COR-L47 (cell line): ENCODE measurements around the gene ZFP91.

Experiments used
- DNase-seq: peaks from one replicate; lab custom pipeline; 2025; lab: John Stamatoyannopoulos, UW

ZFP91 gene

DNA sequence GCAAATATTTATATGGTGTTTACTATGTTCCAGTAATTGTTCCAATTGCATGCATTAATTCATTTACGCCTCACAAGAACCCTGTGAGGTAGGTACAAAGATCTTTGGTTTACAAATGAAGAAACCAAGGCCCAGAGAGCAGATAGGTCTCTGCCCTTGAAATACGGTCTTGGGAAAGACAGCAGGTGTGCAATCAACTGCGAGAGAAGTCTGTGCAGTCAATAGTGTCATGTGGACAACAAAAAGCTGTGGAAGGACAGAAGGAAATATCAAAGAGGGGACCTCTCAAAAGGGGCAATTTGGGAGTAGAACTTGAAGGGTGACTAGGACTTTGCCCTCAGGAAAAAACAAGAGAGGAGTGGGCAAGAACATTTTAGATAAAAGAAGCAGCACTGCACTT is 52.5 kb downstream of the ZFP91 start:
- no peak for DNase-seq

DNA sequence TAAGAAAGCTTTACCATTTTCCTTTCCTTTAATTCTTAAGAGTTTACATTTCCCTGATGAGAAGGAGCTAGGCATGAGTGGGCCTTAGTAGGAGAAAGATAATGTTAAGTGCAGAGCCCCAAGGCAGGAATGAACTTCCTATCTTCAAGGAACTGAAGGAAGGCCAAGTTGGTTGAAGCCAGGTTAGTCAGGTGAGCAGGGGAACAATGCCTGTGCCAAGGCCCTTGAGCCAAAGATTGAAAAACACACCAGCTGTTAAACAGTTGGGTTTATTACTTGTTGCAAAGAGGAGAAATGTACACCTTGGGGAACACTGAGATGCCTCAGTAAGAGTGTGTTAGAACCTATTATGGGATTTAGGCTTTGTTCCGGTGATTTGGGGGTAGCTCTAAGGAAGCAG is 53.6 kb downstream of the ZFP91 start:
- no peak for DNase-seq

DNA sequence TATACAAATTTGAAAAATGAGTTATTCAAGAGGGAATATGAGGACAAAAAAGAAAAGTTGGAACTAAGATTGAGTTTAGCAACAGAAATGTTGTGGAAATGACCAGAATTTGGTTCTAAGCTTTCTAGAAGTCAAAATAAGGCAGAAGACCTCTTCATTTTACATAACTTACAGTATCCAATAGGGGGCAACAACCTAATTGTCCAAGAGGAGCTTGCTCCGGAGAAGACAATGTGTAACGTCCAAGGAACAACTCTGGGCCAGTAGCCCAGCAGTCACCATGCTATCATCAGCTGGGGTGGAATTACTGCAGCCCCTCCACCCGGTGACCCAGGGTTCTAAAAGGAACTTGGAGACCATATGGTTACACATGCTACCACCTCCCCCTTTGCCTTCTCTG is 57.7 kb downstream of the ZFP91 start:
- DNase-seq: no peak

DNA sequence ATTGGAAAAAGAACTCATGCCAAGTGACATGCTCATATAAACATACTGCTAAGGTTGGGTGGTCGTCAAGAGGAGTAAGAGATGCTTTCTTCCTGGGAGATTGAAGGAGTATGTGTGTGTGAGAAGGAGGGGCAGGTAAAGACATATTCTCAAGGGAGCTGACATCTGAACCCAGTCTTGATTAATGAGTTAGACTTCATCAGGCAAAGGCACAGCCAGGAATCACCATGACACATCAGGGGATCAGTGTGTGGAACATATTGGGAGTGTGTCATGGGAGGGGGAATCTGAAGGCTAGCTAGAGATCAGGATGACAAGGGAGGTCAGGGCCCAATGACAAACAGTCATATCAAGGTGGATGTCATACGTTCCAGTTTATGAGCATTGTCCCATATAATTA is 58.5 kb downstream of the ZFP91 start:
- DNase-seq: no peak

DNA sequence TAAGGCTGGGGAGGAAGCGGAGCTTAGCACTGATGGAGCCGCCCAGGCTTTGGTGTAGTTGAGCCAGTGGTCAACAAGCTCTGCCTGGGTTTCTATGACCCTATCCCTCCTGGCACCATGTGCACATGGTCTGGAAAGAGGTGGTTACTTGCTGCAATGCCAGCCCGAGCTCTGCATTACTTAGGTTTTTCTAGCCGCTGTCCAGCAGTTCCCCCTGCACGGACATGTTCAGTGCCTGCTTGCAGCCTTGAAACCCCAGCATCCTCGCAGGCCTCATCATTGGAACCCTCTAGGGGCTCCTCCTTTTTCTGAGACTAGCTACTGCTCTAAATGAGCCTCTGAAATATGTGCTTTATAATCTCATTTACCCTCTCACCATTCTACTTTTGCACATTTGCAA is 60.2 kb downstream of the ZFP91 start:
- no peak for DNase-seq

DNA sequence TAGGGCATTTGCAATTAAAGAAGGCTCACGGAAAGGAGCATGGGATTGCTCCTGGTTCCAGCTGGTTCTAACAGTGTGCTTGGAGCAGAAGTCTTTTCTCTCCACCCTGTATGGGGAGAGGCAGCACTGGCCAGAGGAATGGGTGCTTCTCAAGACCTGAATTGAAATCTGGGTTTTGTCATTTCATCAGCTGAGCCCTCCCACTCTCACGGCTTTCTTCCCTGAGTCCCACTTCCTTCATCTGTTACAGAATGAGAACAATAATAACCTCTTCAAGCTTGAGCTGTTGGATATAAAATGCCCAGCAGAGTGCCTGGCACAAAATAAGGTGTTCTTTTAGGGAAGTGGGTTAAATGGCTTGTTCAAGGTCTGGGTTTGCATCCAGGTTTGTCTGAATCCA is 60.8 kb downstream of the ZFP91 start:
- DNase-seq: no peak

DNA sequence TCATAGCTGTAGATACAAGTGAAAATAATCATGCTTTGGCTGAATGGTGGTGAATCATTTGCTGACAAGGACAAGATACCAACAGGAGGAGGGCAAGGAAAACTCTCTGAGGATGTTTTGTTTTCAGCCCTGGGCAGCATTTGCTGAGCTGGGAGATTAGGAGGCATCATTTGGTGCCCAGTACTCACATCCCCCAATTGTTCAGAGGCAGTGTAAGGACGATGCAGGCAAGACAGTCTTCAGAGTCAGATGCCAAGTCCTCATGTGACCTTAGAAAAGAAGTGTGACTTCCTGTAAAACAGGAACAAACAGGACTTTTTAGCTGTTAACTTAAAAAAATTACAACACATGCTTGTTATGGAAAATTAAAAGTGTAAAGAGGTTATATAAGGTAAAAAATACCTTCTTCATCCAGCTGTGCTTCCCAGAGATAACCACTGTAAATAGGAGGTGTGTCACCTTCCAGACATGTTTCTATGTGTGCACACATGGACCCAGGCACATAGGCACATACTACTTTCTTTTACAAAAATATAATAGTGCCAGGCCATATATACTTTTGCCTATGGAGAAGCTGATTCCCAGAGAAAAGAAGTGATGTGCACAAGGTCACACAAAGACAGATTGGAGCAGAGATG is 61.6 kb downstream of the ZFP91 start:
- no peak for DNase-seq

DNA sequence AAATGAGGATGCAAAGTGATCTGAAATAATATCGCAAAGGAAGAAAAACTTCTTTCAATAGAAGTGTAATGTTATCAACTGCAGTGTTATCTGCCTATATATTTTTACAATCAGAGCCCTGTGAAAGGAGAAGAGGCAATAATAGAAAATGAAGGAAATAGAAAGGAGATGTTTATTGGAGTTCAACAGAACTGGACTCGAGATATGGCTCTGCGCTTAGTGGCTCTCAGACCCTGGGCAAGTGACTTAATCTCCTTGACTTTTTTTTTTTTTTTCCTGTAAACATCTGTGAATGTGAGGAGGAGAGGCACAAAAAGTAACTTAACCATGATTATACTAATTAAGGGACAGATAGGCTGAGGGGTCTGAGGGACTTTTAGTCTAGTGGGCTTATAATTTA is 62.5 kb downstream of the ZFP91 start:
- no peak for DNase-seq

DNA sequence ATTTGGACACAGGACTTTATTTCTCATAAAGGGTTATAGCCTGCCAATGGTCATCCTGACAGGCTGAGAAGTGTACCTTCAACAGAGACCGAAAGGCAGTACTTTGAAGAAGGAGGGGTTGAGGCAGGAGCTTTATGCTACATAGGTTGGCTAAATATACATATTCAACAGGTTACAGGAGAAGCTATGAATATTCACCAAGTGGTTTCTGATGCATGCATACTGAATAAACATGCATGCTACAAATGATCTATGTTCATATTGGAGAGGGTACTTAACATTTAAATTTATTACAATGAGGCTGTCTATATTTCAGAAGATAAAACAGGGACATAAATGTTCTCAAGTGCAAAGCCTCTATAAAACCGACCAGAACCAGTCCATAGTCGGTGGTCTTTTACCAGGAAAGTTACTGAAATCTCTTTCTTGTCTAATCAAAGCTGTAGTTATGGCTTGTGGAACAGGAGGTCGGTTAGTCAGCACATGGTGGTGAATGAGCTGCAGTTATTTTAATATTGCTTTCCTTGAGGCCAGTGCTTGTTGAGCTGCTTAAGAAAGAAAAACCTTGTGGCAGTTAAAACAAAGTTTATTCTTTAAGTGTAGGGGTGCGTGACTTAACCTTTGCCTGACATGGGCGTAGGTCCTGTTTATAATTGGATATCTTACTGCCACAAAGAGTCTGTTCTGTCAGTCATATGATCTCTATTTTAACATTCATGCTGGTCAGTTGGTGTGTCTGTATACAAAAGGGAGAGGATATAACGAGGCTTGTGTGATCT is 63.1 kb downstream of the ZFP91 start:
- DNase-seq: no peak

DNA sequence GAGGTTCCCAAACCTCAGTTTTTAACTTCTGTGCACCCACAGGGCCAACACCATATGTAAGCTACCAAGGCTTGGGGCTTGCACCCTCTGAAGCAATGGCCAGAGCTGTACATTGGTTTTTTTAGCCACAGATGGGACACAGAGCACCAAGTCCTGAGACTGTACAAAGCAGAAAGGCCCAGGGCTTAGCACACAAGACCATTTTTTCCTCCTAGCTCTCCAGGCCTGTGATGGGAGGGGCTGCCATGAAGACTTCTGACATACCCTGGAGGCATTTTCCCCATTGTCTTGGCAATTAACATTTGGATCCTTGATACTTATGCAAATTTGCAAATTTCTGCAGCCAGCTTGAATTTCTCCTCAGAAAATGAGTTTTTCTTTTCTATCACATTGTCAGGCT is 67.0 kb downstream of the ZFP91 start:
- DNase-seq: no peak

DNA sequence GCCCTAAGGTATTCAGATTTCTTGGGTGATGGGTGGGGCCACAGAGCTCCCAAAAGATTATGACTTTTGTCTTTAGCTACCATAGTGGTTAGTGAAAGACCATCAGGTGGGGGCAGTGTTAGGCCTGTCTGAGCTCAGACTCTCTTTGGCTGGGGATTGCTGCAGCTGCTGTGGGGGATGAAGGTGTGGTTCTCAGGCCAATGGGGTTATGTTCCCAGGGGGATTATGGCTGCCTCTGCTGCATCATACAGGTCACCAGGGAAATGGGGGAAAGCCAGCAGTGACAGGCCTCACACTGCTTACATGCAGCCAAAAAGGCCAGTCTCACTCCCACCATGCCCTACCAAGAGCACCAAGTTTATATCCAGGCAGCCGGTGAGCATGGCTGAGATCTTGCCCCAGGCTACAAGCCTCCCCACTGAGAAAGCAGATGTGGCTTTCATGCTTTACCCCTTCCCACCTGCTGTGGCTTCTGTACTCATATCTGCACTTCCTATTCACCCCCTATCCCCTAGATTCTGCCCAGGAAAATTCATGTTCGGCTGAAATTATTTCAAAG is 68.4 kb downstream of the ZFP91 start:
- DNase-seq: no peak

DNA sequence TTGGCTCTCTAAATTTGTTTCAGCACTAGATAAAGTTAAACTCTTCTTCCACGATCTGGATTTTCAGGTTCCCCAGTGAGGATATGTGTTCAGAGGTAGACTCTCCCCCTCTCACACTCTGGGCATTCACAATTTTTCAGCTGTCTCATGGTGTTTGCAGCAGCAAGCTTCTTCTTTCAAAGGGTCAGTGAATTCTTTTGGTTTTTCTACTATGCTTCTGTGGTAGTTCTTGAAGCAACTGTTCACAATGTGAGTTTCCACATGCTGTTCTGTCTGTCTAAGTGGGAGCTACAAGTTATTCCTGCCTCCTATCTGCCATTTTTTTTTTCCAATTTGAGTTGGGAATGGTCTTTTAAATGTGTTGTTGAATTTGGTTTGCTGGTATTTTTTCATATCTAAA is 69.0 kb downstream of the ZFP91 start:
- DNase-seq: no peak

DNA sequence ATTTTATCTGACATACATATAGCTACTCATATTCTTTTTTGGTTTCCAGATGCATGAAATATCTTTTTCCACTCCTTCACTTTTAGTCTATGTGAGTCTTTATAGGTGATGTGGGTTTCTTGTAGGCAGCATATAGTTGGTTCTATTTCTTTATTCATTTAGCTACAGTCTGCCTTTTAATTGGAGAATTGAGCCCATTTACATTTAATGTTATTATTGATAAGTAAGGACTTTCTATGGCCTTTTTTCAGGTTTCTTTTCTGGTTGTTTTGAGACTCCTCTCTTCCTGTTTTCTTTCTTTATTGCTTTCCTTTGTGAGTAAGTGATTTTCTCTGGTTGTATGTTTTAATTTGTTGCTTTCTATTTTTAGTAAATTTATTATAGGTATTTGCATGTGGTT is 70.8 kb downstream of the ZFP91 start:
- DNase-seq: no peak

DNA sequence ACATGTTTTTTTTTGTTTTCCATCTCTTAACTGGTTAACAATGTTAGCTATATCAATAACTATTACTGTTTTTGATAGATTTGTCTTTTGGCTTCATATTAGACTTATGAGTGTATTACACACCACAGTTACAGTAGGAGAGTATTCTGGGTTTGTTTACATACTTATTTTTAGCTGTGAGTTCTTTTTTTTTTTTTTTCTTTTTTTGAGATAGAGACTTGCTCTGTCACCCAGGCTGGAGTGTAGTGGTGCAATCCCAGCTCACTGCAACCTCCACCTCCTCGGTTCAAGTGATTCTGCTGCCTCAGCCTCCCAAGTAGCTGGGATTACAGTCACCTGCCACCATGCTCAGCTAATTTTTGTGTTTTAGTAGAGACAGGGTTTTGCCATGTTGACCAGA is 71.6 kb downstream of the ZFP91 start:
- no peak for DNase-seq

DNA sequence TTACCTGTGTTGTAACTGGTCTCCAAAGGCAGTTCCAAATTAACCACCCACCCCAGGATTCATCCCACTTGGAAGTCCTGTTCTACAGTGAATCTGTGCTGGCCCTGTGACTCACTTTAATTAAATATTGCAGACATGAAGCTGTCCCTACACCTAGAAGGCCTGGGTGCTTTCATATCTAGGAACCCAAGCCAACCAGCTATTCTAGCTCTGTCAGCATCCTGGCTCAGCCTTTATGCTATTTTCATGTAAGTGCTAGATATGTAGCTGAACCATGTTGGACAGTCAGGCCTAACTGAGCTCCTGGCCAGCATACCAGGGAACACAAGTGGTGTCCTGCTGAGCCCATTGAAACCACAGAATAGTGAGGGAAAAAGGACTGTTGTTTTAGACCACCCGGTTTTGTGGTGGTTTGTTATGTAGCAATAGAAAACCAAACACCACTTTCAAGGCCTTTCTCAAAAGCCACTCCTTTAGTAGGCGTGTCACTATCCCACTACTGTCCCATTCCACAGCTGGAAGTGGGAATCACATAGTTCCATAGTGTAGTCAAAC is 73.9 kb downstream of the ZFP91 start:
- no peak for DNase-seq

DNA sequence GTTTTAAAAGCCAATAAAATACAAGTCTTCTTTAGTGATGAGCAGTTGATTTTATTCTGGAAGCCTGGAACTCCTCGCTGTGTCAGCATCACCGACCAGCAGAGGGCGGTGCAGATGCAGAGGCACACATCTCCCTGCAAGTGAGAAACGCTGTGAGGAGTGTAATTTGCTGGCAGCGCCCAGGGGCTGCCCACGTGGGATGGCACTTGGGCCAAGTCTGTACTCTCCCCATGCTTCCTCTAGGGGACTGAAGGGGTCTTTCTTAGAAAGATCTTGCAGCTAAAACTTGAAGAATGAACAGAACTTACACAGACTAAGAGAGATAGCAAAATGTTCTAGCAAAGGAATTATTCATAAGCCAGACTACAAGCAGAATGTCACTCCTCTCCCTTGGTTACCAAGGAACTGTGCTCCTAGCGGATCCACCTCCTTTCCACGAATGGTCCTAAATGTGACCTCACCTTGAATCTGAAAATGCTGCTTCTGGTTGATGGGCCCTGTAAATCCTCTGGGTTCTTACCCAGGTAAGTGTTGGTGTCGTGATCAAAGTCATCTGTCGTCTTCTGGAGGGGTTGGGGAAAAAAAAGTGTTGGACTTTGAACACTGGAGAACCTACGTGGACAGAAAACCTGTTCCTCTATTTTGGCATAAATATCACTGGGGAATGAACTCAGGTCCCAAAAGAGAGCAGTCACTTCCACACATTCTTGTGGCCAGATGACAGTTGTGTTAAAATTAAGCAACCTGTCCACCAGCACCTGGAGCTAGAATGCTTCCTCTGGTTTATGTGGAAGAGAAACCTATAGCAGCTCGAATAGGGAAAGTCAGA is 75.4 kb downstream of the ZFP91 start:
- DNase-seq: peak; percentile 69

DNA sequence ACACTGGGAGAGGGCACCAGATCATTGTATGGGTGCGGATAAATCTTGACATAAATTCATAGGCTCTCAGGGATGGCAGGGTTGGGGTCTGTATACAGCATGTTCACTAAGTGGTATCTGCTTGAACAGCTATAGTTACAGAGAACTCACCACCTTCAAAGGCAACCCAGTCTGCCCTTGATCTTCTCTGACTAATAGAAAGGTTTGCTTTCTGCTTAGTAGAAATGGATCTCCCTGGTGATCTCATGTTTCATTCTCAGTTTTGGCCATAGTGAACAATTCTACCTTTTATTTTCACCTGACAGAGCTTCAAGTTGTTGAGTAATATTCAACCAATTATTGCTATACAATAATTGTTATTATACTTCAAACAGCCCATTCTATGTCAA is 76.0 kb downstream of the ZFP91 start:
- DNase-seq: no peak

DNA sequence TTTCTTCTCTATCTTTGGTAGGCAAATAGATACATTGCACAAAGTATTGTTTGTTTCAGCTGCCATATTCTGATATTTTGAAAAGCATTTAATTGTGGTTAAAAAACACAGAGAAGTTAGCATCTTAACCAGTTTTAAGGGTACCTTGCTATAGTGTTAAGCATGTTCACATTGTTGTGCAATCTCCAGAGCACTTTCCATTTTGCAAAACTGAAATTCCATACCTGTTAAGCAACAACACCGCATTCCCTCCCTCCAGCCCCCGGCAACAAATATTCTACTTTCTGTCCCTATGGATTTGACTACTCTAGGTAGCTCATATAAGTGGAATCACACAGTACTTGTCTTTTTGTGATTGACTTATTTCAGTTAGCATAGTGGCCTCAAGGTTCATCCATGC is 77.5 kb downstream of the ZFP91 start:
- no peak for DNase-seq

DNA sequence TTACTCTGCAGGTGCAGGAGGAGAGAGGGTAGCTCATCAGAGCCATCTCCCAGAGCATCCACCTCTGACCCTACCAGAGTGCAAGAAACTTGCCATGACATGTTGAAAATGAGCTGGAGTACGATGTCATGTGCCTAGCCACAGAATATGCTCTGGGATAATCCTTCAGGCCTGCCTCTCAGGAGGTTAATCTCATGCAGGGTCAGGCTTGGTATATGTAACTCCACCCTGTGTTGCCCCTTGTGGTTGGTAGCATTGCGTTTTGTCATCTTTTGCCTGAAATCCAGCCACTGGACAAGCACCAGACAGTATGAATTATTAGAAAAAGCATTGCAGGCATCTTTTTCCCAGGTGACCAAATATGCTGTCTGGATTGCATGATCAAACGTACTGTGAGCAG is 79.8 kb downstream of the ZFP91 start:
- DNase-seq: no peak

DNA sequence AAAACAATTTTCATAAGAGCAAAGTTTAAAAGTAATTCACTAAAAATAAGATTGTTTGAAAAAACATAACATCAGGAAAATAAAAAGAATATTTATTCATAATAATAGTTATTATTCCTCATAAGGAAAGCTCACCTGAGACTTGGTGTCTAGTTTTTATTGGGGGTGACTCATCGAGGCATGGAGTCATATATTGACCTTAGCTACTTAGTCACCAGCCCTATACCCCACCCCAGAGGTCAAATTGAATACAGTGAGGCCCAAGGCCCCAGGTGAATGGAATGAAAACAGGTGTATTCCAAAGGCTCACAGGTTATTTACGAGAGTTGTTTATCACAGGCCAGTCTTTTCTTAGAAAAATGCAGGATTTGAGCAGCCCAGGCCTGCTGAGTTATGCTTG is 80.5 kb downstream of the ZFP91 start:
- no peak for DNase-seq

DNA sequence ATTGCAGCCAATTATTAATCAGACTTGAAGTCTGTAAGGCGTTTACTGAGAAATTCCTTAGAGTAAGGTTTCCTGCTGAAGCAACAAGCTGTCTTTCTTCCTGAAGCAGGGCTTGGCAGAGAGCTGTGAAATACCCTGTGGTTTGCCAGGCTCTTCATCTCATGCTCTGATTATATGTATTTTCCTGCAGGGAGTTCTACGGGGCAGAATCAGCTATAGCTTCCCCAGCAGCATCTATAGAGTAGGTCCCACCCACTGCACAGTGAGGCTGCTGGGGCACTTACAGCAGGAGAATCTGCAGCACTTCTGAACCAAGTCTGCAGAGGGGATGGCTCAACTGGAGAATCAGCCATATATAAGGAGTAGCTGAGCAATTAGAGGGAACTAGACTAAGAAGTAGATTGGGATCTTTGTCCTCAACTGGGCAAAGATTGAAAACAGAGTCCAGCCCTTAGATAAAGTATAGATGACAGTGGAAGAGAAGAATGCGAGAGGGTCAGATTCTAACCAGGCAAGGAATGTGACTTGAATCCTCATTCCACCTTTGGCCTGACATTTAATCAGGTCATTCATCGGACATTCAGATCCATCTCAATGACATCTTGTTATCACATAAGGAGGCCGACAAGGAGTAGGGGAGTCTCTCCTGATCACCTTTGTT is 81.2 kb downstream of the ZFP91 start:
- DNase-seq: no peak
